Measurements from ENCODE around the gene P3H2.

DNA sequence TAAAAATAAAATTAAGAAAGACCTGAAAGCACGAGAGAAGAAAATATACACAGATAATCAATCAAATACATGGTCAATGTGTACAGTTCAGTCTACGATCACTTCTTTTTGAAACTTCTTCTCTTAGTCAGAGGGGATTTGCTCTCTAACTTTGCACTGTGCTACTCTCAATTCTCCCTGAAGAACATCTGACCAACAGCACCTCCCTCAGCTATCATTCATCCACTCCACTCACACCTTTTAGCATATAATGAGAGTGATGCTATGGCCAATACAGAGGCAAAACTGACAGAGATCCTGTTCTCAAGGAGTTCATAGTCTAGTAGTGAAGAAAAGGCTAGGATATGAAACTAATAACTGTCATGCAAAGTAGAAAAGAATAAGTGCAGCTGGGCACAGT, 45.9 kb downstream of the P3H2 start:
- TF ChIP-seq, protein P1, sequence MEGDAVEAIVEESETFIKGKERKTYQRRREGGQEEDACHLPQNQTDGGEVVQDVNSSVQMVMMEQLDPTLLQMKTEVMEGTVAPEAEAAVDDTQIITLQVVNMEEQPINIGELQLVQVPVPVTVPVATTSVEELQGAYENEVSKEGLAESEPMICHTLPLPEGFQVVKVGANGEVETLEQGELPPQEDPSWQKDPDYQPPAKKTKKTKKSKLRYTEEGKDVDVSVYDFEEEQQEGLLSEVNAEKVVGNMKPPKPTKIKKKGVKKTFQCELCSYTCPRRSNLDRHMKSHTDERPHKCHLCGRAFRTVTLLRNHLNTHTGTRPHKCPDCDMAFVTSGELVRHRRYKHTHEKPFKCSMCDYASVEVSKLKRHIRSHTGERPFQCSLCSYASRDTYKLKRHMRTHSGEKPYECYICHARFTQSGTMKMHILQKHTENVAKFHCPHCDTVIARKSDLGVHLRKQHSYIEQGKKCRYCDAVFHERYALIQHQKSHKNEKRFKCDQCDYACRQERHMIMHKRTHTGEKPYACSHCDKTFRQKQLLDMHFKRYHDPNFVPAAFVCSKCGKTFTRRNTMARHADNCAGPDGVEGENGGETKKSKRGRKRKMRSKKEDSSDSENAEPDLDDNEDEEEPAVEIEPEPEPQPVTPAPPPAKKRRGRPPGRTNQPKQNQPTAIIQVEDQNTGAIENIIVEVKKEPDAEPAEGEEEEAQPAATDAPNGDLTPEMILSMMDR (conservative IDR thresholded peaks at IDR 0.05), result no peak
- TF ChIP-seq EZH2 (IDR thresholded peaks at IDR 0.05; ENCODE audit: low read depth), result no peak
